Hematopoietic multipotent progenitor cell treated with erythropoietin and hydrocortisone succinate and interleukin-3 and kit ligand, for 15 days (in vitro differentiated cells): ENCODE data around the gene DDX31.

Experiments used
- DNase-seq: peaks from one replicate; pipeline ENCODE4 v3.0.0-alpha.2; 2015; ENCODE audit warnings: low spot score

The DDX31 gene

GRCh38 chr9:132546148-132547051, 123.4 kb downstream of the DDX31 start:
- no peak for DNase-seq

- no peak for DNase-seq
These were observed 124.2 kb downstream of the DDX31 start for GRCh38 chr9:132545578-132545977.

- DNase-seq, result no peak
These were observed 125.8 kb downstream of the DDX31 start for GRCh38 chr9:132543960-132544359.

- no peak for DNase-seq
These were observed 126.5 kb downstream of the DDX31 start for GRCh38 chr9:132543251-132543650.
